Hematopoietic multipotent progenitor cell treated with erythropoietin and hydrocortisone succinate and interleukin-3 and kit ligand, for 4 days (in vitro differentiated cells): ENCODE results near the gene LMAN2.
"Not testable (repeated sequence)": the region's sequence is repeated elsewhere in the genome, so short reads cannot be mapped to it uniquely, and the experiment has no call there.

Source experiments
- DNase-seq: peaks from one replicate; pipeline ENCODE4 v3.0.0-alpha.2; 2015

LMAN2 gene

DNA sequence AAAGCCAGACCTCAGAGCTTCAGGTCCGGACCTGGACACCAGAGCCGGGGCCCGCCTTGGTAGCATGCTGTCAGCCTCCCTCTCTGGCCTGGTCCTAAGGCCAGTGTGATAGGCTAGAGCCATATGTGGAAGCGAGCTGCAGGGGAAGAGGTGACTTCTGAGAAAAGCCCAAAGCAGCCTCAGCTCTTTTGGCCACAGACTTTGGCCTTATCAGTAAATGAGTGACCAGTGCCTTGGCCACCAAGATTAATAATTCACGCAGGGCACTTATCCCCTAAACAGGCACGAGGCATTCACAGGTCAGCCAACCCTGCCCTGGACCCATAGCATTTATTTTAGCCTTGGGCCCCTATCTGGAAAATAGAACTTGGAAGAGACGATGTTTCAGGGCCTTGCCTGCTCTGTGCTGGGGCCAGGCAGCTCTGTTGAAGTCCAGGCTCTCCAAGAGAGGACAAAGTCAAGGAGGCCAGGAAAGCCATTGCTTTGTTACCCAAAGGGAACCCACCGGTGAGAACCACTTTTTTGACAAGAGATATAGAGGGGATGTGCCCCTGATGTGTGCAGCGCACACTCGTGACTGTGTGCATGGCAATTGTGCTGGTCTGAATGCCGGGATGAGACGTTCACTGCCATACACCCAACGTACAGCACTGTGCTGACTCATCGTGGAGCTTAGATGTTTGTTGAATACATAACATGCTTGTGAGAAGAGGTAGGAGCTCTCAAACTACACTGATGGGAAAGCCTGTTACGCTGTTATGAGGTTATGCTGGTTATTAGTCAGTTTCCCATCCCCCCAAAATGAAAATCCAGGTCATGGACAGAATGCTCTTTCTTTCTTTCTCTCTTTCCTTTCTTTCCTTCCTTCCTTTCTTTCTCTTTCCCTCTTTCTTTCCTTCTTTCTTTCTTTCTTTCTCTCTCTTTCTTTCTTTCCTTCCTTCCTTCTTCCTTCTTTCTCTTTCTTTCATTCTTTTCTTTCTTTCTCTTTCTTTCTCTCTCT is 27.7 kb upstream of the LMAN2 start:
- DNase-seq = peak; percentile 82

DNA sequence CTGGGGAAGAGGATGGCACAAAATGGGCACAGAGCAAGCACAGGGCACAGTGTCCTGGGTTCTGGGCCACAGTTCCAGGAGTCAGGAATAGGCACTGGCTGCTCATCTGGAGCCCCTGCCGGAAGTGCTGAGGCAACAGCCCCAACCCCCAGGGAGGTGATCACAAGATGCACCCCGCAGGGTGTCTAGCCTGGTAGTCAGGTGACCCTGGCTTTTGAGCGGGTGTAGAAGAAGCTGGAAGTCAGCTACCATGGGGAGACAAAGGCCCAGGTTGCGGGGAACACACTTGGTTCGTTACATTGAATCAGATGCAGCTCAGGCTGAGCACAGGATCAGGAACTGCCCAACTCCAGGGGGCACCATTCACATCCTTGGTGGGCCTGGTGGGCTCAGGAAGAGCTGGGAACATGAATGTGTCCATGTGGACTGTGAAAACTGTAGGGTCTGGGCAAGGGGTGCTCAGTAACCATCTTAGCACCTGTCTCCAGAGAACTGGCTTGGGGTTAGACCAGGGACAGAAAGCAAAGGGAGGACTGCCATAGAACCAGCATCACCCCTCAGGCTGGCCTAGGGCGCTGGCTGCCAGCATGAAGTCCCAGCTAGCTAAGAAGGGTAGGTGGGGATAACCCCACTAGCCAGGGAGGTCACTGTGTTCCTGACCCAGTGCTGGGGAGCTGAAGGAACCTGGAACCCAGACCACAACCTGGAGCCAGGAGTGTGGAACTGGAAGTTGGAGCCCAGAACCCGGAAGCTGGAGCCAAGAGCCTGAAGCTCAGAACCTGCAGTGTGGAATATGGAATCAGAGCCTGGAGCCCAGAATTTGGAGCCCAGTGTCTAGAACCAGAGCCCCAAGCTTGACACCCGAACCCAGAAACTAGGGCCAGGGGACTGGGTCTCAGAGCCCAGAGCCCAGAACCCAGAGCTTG is 26.6 kb upstream of the LMAN2 start:
- DNase-seq = no peak

DNA sequence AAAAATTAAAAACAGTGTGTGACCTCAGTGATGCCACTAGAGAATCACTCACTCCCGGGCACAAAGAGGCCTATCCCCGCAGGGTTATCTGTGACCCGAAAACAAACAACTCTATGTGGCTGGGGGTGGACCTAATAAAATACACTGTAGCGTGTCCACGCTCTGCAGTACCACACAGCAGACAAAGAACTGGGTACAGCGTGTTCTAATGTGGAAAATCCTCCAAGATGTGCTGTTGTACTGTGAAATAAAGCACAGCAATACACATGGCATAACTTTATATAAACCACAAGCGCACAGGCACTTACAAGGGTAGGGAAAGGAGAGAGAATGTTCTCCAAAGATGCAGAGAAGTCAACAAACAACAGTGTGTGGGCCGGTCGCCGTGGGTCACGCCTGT is 24.6 kb upstream of the LMAN2 start:
- DNase-seq = no peak

DNA sequence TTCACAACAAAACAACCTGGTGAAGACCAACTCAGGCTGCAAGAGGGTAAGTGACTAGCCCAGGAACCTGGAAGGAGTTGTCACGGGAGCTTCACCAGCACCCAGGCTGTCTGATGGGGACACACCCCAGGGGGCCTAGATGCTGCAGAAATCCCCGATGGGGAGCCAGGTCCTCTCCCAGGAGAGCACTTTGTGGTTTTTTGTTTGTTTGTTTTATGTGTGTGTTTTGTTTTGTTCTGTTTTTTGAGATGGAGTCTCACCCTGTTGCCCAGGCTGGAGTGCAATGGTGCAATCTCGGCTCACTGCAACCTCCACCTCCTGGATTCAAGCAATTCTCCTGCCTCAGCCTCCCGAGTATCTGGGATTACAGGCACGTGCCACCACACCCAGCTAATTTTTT is 24.0 kb upstream of the LMAN2 start:
- not testable (repeated sequence) for DNase-seq

DNA sequence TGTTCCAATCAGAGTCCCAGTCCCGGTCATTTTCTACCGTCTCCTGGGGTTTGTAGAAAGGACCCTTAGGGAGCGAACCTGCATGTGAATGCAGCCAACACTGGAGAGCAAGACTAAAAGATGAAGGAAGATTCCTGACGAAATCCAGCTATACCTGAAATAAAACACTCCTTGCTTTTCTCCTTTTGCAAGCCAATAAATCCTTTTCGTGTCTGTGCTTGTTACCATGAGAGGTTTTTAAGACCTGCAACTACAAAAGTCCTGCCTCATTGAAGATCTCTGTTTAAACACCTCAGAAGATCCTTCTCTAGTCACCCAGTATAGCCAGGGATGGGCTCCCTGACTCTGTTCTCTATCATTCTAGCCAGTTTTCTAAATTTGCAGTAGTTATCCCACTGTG is 22.7 kb upstream of the LMAN2 start:
- DNase-seq = no peak

DNA sequence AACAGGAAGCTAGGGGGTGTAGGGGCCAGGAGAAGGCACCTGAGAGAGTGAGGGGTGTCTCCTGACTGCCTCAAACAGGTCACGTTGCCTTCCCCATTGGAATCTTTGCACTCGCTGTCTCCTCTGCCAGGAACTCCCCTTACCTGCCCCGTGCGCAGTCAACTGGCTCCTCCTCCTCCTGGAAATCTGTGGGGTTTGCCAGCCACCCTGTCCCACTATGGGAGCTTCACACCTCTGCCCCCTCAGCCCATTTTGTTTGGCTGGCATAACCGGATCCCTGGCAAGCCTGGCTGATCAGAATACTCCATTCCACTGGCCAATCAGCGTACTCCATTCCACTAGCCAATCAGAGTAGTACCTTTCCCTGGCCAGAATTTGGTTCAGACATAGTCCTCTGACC is 22.3 kb upstream of the LMAN2 start:
- DNase-seq = no peak

DNA sequence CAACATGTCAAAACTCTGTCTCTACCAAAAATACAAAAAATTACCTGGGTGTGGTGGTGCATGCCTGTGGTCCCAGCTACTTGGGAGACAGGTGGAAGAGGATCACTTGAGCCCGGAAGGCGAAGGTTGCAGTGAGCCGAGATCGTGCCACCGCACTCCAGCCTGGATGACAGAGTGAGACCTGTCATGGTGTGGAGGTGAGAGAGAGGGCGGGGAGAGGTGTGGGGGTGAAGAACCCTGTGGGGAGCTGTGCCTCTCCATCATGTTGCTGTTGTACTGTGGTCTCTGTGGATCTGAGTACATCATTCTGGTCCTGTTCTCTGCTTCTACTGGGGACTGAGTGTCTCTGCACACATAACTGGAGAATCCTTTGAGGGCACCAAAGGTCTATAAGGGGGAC is 21.4 kb upstream of the LMAN2 start:
- DNase-seq = no peak

DNA sequence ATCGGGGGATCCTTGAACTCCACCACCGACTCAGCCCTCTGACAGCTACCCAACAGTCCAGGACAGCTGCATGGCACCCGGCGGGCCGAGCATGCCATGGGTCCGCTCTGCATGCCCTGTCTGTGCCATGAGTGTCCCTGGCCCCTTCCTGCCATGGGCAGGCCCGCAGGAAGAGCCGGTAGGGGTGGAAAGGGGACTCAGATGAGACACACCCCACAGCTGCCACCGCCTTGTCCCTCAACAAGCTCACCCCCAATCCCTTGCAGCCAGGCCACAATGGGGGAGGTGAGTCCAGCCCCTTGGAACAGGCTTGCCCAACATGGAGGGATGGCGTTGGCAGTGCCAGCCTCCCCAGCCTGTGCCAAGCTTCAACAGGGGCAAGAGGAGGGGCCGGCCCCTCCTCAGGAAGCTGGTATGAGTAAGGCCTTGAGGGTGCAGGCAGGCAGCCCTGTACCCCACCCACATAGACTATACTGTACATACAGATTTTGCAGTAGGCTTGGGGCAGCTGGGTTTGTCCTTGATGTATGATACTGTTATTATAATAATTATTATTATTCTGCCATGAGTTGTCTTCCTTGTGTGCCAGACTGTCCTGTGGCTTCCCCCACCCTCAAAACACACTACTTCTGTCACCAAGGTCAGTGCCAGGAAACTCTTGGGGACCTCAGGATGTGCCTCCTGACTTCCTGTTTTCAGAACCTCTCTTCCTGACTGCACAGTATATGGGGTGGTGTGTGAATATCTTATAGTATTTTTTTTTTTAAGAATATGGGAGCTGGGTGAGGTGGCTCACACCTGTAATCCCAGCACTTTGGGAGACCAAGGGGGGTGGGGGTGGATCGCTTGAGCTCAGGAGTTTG is 20.8 kb upstream of the LMAN2 start:
- DNase-seq = peak; percentile 52

DNA sequence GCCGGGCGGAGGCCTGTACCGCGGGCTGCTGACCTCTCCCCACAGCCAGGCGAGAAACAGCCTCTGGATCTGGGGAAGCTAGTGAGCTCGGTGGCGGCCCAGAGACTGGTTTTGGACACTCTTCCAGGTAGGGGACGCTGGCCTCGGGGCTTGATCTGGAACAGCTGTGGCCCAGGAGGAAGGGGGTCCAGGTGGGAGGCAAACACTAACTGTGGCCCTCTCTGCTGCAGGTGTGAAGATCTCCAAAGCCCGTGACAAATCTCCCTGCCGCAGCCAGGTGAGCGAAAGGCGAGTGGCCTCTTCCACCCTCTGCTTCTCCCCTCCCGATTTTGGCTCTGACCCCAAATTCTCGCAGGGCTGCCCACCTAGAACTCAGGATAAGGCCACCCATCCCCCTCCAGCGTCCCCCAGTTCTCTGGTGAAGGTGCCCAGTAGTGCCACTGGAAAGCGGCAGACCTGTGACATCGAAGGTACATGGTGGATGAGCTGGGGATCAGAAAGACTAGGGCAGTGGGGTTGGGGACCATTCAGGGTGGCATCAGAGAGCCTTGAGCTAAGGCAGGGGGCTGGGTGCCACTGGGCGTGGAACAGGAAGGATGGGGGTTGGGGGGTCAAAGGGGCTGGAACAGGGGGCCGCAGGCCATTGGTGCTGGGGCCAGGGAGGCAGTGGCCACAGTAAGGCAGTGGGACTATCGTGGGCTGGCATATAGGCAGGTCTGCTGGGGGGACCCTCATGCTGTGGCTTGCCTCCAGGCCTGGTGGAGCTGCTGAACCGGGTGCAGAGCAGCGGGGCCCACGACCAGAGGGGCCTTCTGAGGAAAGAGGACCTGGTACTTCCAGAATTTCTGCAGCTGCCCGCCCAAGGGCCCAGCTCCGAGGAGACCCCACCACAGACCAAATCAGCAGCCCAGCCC is 19.9 kb upstream of the LMAN2 start:
- no peak for DNase-seq

DNA sequence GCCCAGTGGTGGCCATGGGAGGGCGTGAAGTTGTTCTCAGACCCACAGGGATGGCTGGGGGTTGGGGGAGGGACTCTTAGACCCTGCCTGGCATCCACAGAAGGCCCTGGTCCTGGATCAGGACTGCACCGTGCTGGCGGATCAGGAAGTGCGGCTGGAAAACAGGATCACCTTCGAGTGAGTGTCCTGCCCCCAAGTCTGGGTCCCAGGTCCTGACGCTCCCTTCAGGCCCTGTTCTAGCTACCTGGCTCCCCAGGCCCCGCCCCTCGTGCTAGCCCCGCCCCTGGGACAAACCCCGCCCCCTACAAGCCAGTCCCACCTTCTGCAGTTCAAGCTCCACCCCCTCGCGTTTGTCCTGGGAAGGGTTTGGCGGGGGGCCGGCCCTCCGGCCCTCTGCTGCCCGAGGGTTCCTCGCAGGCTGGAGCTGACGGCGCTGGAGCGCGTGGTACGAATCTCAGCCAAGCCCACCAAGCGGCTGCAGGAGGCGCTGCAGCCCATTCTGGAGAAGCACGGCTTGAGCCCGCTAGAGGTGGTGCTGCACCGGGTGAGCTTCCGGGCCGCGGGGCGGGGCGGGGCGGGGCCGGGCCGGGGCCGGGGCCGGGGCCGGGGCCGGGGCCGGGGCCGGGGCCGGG is 19.1 kb upstream of the LMAN2 start:
- DNase-seq = peak; percentile 93

DNA sequence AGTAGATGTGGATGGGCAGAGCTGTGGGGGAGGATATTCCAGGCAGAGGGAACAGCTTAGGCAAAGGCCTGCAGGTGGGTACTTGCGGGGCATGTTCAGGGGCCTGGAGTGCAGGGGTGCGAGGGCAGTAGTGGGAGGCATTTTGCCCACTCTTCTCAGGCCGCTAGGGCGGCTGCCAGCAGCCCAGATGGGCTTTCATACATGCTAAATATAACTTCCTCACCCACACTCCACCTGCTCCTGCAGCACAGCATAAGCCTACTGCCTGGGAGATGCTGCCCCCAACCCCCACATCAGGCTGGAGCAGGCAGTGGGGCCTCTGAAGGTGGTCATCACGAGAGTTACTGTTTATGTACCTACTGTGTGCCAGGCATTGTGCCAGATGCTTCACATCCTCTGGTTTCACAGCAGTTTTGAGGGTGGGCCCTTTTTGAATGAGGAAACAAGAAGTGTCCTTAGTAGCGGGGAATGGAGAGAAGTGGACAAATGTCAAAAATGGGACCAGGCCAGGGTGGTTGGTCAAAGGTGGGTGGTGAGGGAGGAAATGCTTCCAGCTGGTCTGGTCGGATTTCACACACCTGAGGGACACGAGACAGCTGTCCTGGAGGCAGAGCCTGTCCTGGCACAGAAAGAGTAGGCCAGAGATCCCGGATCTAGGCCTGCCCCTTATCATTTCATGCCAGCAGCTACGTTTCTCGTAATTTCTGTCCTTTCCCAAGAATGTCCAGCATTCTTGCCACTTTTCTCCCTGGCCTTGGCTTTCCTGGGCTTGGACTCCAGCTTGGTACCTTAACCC is 18.4 kb upstream of the LMAN2 start:
- no peak for DNase-seq

DNA sequence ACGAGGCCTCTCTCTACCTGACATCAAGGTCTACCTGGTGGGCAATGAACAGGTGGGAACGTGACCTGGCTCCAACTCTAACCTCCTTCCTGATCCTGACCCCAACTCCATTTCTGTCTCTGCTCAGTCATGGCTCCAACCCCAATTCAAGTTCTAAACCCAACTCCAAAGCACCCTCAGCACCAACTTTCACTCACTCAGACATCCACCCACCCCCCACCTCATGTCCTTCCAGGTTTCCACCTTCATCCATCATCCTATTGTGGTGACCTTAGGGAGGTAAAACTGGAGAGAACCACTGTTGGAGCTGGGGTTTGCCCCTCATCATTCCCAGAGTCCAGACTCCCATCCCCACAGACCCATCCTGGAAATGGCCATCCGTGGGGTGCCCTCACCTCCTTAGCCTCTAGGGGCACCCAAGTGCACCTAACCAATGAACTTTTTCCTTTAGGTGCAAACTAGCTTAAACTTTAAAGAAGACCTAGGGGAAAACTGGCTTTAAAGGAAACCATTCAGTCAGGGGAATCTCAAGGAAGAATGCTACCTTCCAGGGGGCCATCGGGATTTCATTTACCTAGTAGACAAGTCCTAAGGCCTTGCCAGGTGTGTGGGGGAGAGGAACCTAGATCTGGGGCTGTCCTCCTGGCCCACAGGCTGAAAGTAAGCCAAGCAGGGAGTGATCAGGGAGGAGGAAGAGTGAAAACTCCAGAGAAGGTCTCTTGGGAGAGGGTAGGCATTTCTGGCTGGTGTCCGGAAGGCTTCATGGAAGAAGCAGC is 17.6 kb upstream of the LMAN2 start:
- DNase-seq = peak; percentile 66

DNA sequence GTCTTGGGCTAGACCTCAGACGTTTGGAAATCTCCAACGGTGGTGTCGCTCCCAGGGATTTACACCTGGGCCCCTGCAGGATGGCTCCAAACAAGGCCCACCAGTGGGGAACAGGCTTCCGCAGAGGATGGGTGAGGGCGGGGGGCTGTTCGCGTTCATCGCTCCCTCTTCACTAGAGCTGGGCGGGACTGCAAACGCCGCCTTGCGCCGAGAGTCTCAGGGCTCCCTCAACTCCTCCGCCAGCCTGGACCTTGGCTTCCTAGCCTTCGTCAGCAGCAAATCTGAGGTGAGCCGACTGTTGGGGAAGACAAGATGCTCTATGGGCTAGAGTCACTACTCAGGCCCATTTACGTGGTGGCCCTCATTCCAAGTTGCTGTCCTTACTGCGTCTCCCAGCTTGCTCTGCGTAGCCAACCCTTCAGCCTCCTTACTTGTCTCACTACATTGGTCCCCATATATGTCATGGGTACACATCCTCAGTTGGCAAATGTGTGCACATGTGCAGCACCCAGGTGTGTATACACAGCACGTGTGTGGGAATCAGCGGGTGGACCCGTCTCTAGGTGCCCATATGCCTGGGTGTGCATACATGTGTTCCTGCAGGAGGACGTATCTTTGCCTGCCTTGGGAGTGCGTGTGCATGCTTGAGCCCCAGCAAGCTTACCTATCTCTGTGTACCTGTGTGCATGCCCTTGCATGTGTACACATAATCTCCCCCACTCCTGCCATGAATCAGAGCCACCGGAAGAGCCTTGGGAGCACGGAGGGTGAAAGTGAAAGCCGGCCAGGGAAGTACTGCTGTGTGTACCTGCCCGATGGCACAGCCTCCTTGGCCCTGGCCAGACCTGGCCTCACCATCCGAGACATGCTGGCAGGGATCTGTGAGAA is 16.8 kb upstream of the LMAN2 start:
- no peak for DNase-seq

DNA sequence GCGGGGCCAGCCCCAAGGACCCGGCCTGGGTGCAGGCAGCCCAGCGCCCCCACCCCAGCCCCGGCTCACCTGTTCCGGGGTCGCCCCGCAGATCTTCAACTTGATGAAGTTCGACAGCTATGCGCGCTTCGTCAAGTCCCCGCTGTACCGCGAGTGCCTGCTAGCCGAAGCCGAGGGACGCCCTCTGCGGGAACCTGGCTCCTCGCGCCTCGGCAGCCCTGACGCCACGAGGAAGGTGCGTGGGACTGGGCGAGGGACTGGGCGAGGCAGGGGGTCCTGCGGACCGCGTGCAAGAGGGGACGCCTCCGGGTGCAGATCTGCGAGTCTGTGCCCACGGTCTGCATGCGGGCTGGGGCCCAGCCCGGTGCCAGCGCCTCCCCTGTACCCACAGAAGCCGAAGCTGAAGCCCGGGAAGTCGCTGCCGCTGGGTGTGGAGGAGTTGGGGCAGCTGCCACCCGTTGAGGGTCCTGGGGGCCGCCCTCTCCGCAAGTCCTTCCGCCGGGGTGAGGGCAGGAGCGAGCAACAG is 15.9 kb upstream of the LMAN2 start:
- DNase-seq = no peak

DNA sequence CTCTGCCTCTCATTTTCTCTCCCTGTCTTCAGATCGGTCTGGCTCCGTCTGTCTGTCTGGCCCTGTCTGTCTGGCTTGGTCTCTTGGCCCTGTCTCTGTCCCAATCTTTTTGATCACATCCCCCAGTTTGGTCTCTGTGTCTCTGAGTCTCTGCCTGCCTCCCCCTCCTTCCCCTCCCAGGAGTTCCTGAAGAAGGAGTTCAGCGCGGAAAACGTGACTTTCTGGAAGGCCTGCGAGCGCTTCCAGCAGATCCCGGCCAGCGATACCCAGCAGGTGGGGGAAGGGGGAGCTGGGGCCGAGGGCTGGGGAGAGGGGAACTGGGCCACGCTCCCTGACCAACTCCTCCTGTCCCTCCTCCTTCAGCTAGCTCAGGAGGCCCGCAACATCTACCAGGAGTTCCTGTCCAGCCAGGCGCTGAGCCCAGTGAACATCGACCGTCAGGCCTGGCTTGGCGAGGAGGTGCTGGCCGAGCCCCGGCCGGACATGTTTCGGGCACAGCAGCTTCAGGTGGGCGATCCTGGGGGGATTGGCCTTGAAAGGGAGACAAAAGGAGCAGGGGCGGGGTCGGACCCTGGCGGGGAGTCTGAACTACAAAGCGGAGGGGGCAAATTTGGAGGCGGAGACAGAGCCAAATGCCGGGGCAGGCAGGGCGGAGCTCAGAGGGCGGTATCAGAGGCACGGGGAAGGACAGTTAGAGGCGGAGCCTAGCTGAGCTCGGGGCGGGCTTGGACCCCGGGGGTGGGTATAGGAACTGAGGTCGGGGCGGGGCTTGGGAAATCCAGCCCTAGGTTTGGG is 15.3 kb upstream of the LMAN2 start:
- DNase-seq = peak; percentile 75

DNA sequence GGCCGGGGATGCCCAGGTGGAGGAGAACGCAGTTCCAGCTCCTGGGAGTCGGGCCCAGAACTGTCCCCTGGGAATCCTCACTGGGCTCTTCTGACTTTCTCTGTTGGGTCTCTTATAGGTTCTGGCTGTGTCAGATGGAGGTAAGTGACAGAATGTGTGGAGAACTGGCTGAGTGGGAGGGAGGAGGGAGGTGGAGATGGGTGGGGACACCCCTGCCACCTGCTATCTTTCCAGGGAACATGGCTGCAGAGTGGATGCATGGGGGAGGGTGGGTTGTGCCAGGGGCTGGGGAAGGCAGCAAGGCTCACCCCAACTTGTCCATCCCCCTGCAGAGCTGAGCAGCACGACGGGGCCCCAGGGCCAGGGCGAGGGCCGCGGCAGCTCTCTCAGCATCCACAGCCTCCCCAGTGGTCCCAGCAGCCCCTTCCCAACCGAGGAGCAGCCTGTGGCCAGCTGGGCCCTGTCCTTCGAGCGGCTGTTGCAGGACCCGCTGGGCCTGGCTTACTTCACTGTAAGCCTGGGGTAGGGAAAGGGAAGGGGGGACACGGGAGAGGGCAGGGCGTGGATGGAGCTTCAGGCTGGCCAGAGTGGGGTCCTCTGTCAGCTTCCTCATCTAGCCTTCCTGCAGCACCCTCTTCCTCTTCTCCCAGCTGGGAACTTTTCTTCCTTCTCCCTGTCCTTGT is 14.5 kb upstream of the LMAN2 start:
- no peak for DNase-seq
